HepG2 (cell line): Measurements from ENCODE around the gene BCL2. TPM values are rescaled to one million over a fixed set of nuclear protein-coding genes. Genes with fewer than 3 reads are reported as not detected.

Experiments
- ATAC-seq: fragments of 200-7000 bp; cut with Tn5 transposase; 3 replicates; pipeline ENCODE4 v1.9.1; 2020; ENCODE audit warnings: mild to moderate bottlenecking, moderate library complexity
- BruUV-seq: library from RNA; stranded (reverse); fragments of 400-500 nt; replicated peaks from 2 replicates; lab custom pipeline; 2021; lab: Mats Ljungman, UMichigan
- CTCF ChIA-PET: fragments of 300-600 bp; formaldehyde crosslinking; extraction: SDS; loops from one replicate; lab custom pipeline; 2021; ENCODE audit warnings: low total read pairs, inconsistent platforms, low intra/inter-chr PET ratio; lab: Yijun Ruan, JAX
- POLR2A ChIA-PET: fragments of 350-600 bp; sonication (Branson Sonifier 250); formaldehyde crosslinking; loops from one replicate; lab custom pipeline; 2020; ENCODE audit warnings: antibody characterized with exemption, inconsistent platforms; lab: Yijun Ruan, JAX
- DNase-seq: peaks from one replicate; pipeline ENCODE4 v3.0.0-alpha.2; 2015; ENCODE audit warnings: low spot score
- FAIRE-seq: peaks from 3 replicates; lab custom pipeline; 2011; peaks lifted over from hg19 to GRCh38; lab: Jason Lieb, UNC
- H2AFZ ChIP-seq: one replicate; pipeline ENCODE4 v1.6.1; 2011; ENCODE audit warnings: low read length, inconsistent platforms
- H3K27ac ChIP-seq: fragments of 300-600 bp; 3 replicates; pipeline ENCODE4 v1.8.0; 2011; ENCODE audit warnings: mixed run types, mild to moderate bottlenecking, mixed read lengths, low read length, inconsistent platforms; ENCODE audit not compliant: insufficient read depth; ENCODE audit errors: extremely low read length
- H3K27me3 ChIP-seq, 2 experiments: fragments of 200-600 bp in 1 of 2; 2 replicates in 1 of 2; 3 replicates in 1 of 2; pipeline versions ENCODE4 v1.6.0 to v1.8.0; 2011; ENCODE audit warnings: low read length in 2 of 2, mild to moderate bottlenecking in 2 of 2, moderate library complexity in 2 of 2, inconsistent platforms in 1 of 2; ENCODE audit not compliant: insufficient read depth in 2 of 2, control insufficient read depth in 1 of 2
- H3K36me3 ChIP-seq, 2 experiments: fragments of 200-600 bp in 1 of 2; replicated peaks in 1 of 2; 2 replicates in 1 of 2; 3 replicates in 1 of 2; pipeline versions ENCODE4 v1.5.1 to v1.8.0; 2011; ENCODE audit warnings: low read length in 2 of 2, inconsistent platforms in 1 of 2; ENCODE audit not compliant: insufficient read depth in 2 of 2, control insufficient read depth in 1 of 2
- H3K4me1 ChIP-seq: 2 replicates; pipeline ENCODE4 v1.5.1; 2012; ENCODE audit warnings: low read length, inconsistent platforms; ENCODE audit not compliant: insufficient read depth
- H3K4me2 ChIP-seq: 2 replicates; pipeline ENCODE4 v1.6.0; 2011; ENCODE audit warnings: low read depth, low read length, inconsistent platforms
- H3K4me3 ChIP-seq, 3 experiments: fragments of 200-600 bp in 1 of 3; sonication (generic), shearing (Covaris generic) in 1 of 3; replicated peaks in 1 of 3; 2 replicates each; pipeline ENCODE4 v1.5.1; 2011 to 2016; ENCODE audit warnings: low read length in 3 of 3, inconsistent platforms in 2 of 3, low read depth in 2 of 3, mild to moderate bottlenecking in 2 of 3, control low read depth in 1 of 3, mixed read lengths in 1 of 3; ENCODE audit not compliant: insufficient read depth in 1 of 3
- H3K79me2 ChIP-seq: one replicate; pipeline ENCODE4 v1.6.1; 2011; ENCODE audit warnings: low read length, inconsistent platforms; ENCODE audit not compliant: insufficient read depth
- H3K9ac ChIP-seq: 2 replicates; pipeline ENCODE4 v1.6.0; 2011; ENCODE audit warnings: mild to moderate bottlenecking, low read depth, low read length, inconsistent platforms; ENCODE audit not compliant: insufficient read depth
- H3K9me3 ChIP-seq: 2 replicates; pipeline ENCODE4 v1.5.1; 2012; ENCODE audit warnings: mild to moderate bottlenecking, low read length
- H4K20me1 ChIP-seq: 2 replicates; pipeline ENCODE4 v1.6.0; 2011; ENCODE audit warnings: inconsistent platforms, mild to moderate bottlenecking, low read length, moderate library complexity; ENCODE audit not compliant: insufficient read depth
- FOXA1 ChIP-seq, 2 experiments: fragments of 450-650 bp in 1 of 2; sonication (generic) in 1 of 2; formaldehyde crosslinking in 1 of 2; IDR thresholded peaks; 2 replicates each; pipeline versions ENCODE4 v1.4.0 to v1.6.1; 2016 to 2020; ENCODE audit warnings: missing genetic modification reagents in 1 of 2
- IRX3 ChIP-seq: sonication (generic); formaldehyde crosslinking; IDR thresholded peaks from 2 replicates; pipeline ENCODE4 v1.8.1; 2023; ENCODE audit warnings: mild to moderate bottlenecking, low read depth, missing genetic modification reagents, borderline replicate concordance
- KDM3A ChIP-seq: IDR thresholded peaks from 2 replicates; pipeline ENCODE4 v1.6.1; 2018; ENCODE audit warnings: low read depth, missing compliant biosample characterization
- MYNN ChIP-seq: sonication (generic); formaldehyde crosslinking; IDR thresholded peaks from 2 replicates; pipeline ENCODE4 v1.4.0; 2020; ENCODE audit warnings: mild to moderate bottlenecking, low read depth, missing genetic modification reagents
- SP1 ChIP-seq, 2 experiments: fragments of 450-650 bp in 1 of 2; sonication (generic) in 1 of 2; formaldehyde crosslinking in 1 of 2; IDR thresholded peaks; 2 replicates each; pipeline versions ENCODE4 v1.4.0 to v1.6.1; 2016 to 2020; ENCODE audit warnings: missing genetic modification reagents in 1 of 2
- TCF12 ChIP-seq, 2 experiments: fragments of 450-650 bp in 1 of 2; sonication (generic) in 1 of 2; formaldehyde crosslinking in 1 of 2; IDR thresholded peaks; 2 replicates each; pipeline versions ENCODE4 v1.6.1 to v1.8.0; 2017 to 2022; ENCODE audit warnings: antibody characterized with exemption in 1 of 2, mild to moderate bottlenecking in 1 of 2, missing genetic modification reagents in 1 of 2, moderate library complexity in 1 of 2
- ZHX1 ChIP-seq: sonication (generic); formaldehyde crosslinking; IDR thresholded peaks from 2 replicates; pipeline ENCODE4 v1.8.1; 2022; ENCODE audit warnings: low read depth, mild to moderate bottlenecking, missing genetic modification reagents
- ZNF550 ChIP-seq: sonication (generic); formaldehyde crosslinking; IDR thresholded peaks from 2 replicates; pipeline ENCODE4 v1.4.0; 2020; ENCODE audit warnings: mild to moderate bottlenecking, missing genetic modification reagents, borderline replicate concordance
- ZNF646 ChIP-seq: sonication (generic); formaldehyde crosslinking; IDR thresholded peaks from 2 replicates; pipeline ENCODE4 v1.9.0; 2021; ENCODE audit warnings: mild to moderate bottlenecking, missing genetic modification reagents
- WGBS: methylation state at CpG from one replicate; pipeline ENCODE4 v1.1.6; 2017; ENCODE audit warnings: low lambda C conversion rate; 5-methylcytosine and 5-hydroxymethylcytosine counted together
- in situ Hi-C: cut with HindIII; loops from 2 replicates; pipeline ENCODE4 v1.10.0; 2017; ENCODE audit warnings: low pct_unique_long_range_greater_than_20kb; ENCODE audit not compliant: extremely low pct_ligation_motif_present
- intact Hi-C: fragments of 100-400 bp; cut with micrococcal nuclease; formaldehyde crosslinking; loops from one replicate; pipeline ENCODE4 v1.10.0; 2022; ENCODE audit not compliant: unreplicated experiment
- polyA plus RNA-seq, 8 experiments: library from polyadenylated mRNA; depleted of rRNA in 3 of 8; stranded (reverse) in 7 of 8; unstranded in 1 of 8; fragments of >200 nt; fragmentation: Illumina TruSeq in 4 of 8; extraction: Trizol in 4 of 8; gene quantifications; 2 replicates each; pipeline versions ENCODE4 v1.2.1 to v1.2.3, GENCODE V29; 2011 to 2016; ENCODE audit warnings: low read depth in 4 of 8, missing spikeins in 1 of 8, mixed read lengths in 1 of 8; ENCODE audit not compliant: insufficient read depth in 1 of 8
- total RNA-seq, 5 experiments: library from RNA; depleted of rRNA; stranded (reverse); fragments of >200 nt; fragmentation: Illumina TruSeq; extraction: Trizol; gene quantifications; 2 replicates each; pipeline ENCODE4 v1.2.3, GENCODE V29; 2016; ENCODE audit warnings: low read depth in 1 of 5

Gene BCL2
- total and polyA plus RNA-seq, 2 of the 13 experiments (the other 11 are each of a cell fraction or from before 2014, with no cell fraction given) = 0.07 to 0.53 TPM

GRCh38 chr18:63198868-63199742, 120.5 kb downstream of the BCL2 start (continued):
- TF ChIP-seq MYNN (CRISPR knock-in tag) = no peak
- TF ChIP-seq SP1 (IDR thresholded peaks at IDR 0.05) = 0 out of 2 replicates have a peak, but pooled peaks have one; percentile 19
- TF ChIP-seq SP1 (CRISPR knock-in tag; IDR thresholded peaks at IDR 0.05) = no peak
- no peak for TF ChIP-seq ZHX1 (CRISPR knock-in tag)
- no peak for TF ChIP-seq IRX3 (CRISPR knock-in tag)
- no peak for TF ChIP-seq TCF12 (IDR thresholded peaks at IDR 0.05)
- no peak for TF ChIP-seq TCF12 (CRISPR knock-in tag; IDR thresholded peaks at IDR 0.05)
- TF ChIP-seq KDM3A (CRISPR knock-in tag) = no peak

- H3K27ac ChIP-seq = no peak overlapping the region
- DNase-seq = no peak
- H3K9me3 ChIP-seq = no peaks in the 10 kb centered on the region
- FAIRE-seq = no peak
- H3K9ac ChIP-seq = no peak overlapping the region
- in situ Hi-C loops = no loop called here
- H3K27me3 ChIP-seq = no peaks in the 10 kb centered on the region; a peak in 1 of 5 replicates
- H3K4me2 ChIP-seq = no peak overlapping the region
- H3K36me3 ChIP-seq = no peaks in the 10 kb centered on the region
- no peaks in the 10 kb centered on the region for H4K20me1 ChIP-seq
- TF ChIP-seq FOXA1 (IDR thresholded peaks at IDR 0.05) = 0 out of 2 replicates have a peak, but pooled peaks have one; percentile 9
- no peak for TF ChIP-seq FOXA1 (CRISPR knock-in tag; IDR thresholded peaks at IDR 0.05)
- no peak for TF ChIP-seq ZNF550 (CRISPR knock-in tag)
- 0 out of 2 replicates have a peak, but pooled peaks have one; percentile 42 for TF ChIP-seq ZNF646 (CRISPR knock-in tag)
- WGBS = 30% methylated on average over 2 of the region's 2 CpGs
- ChIA-PET CTCF (no interaction called here), POLR2A (no interaction called here)
- no peaks in the 10 kb centered on the region for H3K79me2 ChIP-seq
- no TSS peak for BruUV-seq
- no peak for ATAC-seq
- no peak overlapping the region for H2AFZ ChIP-seq
- intact Hi-C loops = no loop called here
- H3K4me1 ChIP-seq = no peaks in the 10 kb centered on the region
- H3K4me3 ChIP-seq = no peak overlapping the region
Measured at GRCh38 chr18:63198098-63198760, 121.3 kb downstream of the BCL2 start.
